Fibroblast of lung (primary cell): ENCODE data around the gene TMEM72. TPM values are rescaled to one million over a fixed set of nuclear protein-coding genes. Genes with fewer than 3 reads are reported as not detected.

ENCODE experiments used
- DNase-seq, 2 donors: peaks; one replicate each; pipeline versions ENCODE4 v3.0.0 to v3.0.0-alpha.2; 2010; ENCODE audit warnings: low read depth in 2 of 2
- H2AFZ ChIP-seq: 2 replicates; pipeline ENCODE4 v1.5.1; 2012; ENCODE audit warnings: low read length, control low read depth, inconsistent platforms
- H3K27ac ChIP-seq: 2 replicates; pipeline ENCODE4 v1.5.1; 2011; ENCODE audit warnings: low read length, control low read depth; ENCODE audit not compliant: insufficient read depth
- H3K27me3 ChIP-seq: 2 replicates; pipeline ENCODE4 v1.5.1; 2011; ENCODE audit warnings: mild to moderate bottlenecking, low read length; ENCODE audit not compliant: control insufficient read depth, insufficient read depth
- H3K36me3 ChIP-seq: 2 replicates; pipeline ENCODE4 v1.5.1; 2011; ENCODE audit warnings: low read length; ENCODE audit not compliant: control insufficient read depth, insufficient read depth
- H3K4me1 ChIP-seq: 2 replicates; pipeline ENCODE4 v1.5.1; 2011; ENCODE audit warnings: low read length; ENCODE audit not compliant: control insufficient read depth, insufficient read depth; ENCODE audit errors: extremely low read depth
- H3K4me2 ChIP-seq: 2 replicates; pipeline ENCODE4 v1.5.1; 2011; ENCODE audit warnings: low read length, control low read depth; ENCODE audit not compliant: insufficient read depth; ENCODE audit errors: extremely low read depth
- H3K4me3 ChIP-seq, 4 experiments: fragments of 200-600 bp in 1 of 4; sonication (generic) in 1 of 4; replicated peaks in 1 of 4; 2 replicates each; pipeline ENCODE4 v1.5.1; 2011 to 2016; ENCODE audit warnings: low read length in 4 of 4, low read depth in 3 of 4, mild to moderate bottlenecking in 3 of 4, control low read depth in 2 of 4, inconsistent platforms in 1 of 4, mixed read lengths in 1 of 4; ENCODE audit not compliant: insufficient read depth in 1 of 4; ENCODE audit errors: control extremely low read depth in 1 of 4
- H3K79me2 ChIP-seq: 2 replicates; pipeline ENCODE4 v1.5.1; 2012; ENCODE audit warnings: mild to moderate bottlenecking, low read length, inconsistent platforms; ENCODE audit not compliant: control insufficient read depth, insufficient read depth
- H3K9ac ChIP-seq: 2 replicates; pipeline ENCODE4 v1.5.1; 2011; ENCODE audit warnings: mild to moderate bottlenecking, low read length, control low read depth; ENCODE audit not compliant: insufficient read depth
- H3K9me3 ChIP-seq: 2 replicates; pipeline ENCODE4 v1.5.1; 2012; ENCODE audit warnings: low read depth, low read length; ENCODE audit not compliant: control insufficient read depth, insufficient read depth
- H4K20me1 ChIP-seq: 2 replicates; pipeline ENCODE4 v1.5.1; 2011; ENCODE audit warnings: low read length; ENCODE audit not compliant: control insufficient read depth, insufficient read depth; ENCODE audit errors: extremely low read depth
- CTCF ChIP-seq, 2 donors: IDR thresholded peaks in 1 of 2; conservative IDR thresholded peaks in 1 of 2; 1 replicate in 1 of 2; 2 replicates in 1 of 2; pipeline ENCODE4 v1.5.1; 2011 to 2012; ENCODE audit warnings: low read length in 2 of 2, control low read depth in 1 of 2, inconsistent platforms in 1 of 2, low read depth in 1 of 2, mild to moderate bottlenecking in 1 of 2
- EZH2 ChIP-seq: IDR thresholded peaks from 2 replicates; pipeline ENCODE4 v1.5.1; 2012; ENCODE audit warnings: low read length, control low read depth, mild to moderate bottlenecking; ENCODE audit errors: missing control alignments
- polyA plus RNA-seq, 2 donors: library from polyadenylated mRNA; depleted of rRNA in 1 of 2; stranded (reverse) in 1 of 2; unstranded in 1 of 2; fragments of >200 nt; gene quantifications; 2 replicates each; pipeline ENCODE4 v1.2.1, GENCODE V29; 2011 to 2012; ENCODE audit warnings: missing spikeins in 1 of 2
- total RNA-seq: library from RNA; depleted of rRNA; stranded (reverse); fragments of >200 nt; gene quantifications from 2 replicates; pipeline ENCODE4 v1.2.1, GENCODE V29; 2014

TMEM72 gene
- total and polyA plus RNA-seq, 2 donors (not counting 1 experiment from before 2014, with no cell fraction given) = not detected

- no peaks in the 10 kb centered on the region for H4K20me1 ChIP-seq
- H3K4me1 ChIP-seq = no peaks in the 10 kb centered on the region
- H3K36me3 ChIP-seq = no peaks in the 10 kb centered on the region
- H3K9ac ChIP-seq = no peak overlapping the region
- no peaks in the 10 kb centered on the region for H3K27me3 ChIP-seq
- no peak for DNase-seq
- H3K27ac ChIP-seq = no peak overlapping the region
- no peaks in the 10 kb centered on the region for H3K79me2 ChIP-seq
- no peak overlapping the region for H2AFZ ChIP-seq
- no peak overlapping the region for H3K4me2 ChIP-seq
- no peak for TF ChIP-seq CTCF (conservative IDR thresholded peaks at IDR 0.05 in 1 of 2, IDR thresholded peaks at IDR 0.05 in 1 of 2; ENCODE audit: low read depth in 1 of 2, low read length in 2 of 2)
- TF ChIP-seq EZH2 = no peak
- no peaks in the 10 kb centered on the region for H3K9me3 ChIP-seq
- no peak overlapping the region for H3K4me3 ChIP-seq
These were observed 39.4 kb downstream of the TMEM72 start for GRCh38 chr10:44950326-44951225.

GRCh38 chr10:44951576-44952226, 40.6 kb downstream of the TMEM72 start:
- DNase-seq = no peak
- Histone ChIP-seq H3K27me3 (no peaks in the 10 kb centered on the region), H3K36me3 (no peaks in the 10 kb centered on the region), H4K20me1 (no peaks in the 10 kb centered on the region), H2AFZ (no peak overlapping the region), H3K4me3 (no peak overlapping the region), H3K9me3 (no peaks in the 10 kb centered on the region), H3K27ac (no peak overlapping the region), H3K79me2 (no peaks in the 10 kb centered on the region), H3K4me2 (no peak overlapping the region), H3K4me1 (no peaks in the 10 kb centered on the region), H3K9ac (no peak overlapping the region)
- no peak for TF ChIP-seq CTCF (conservative IDR thresholded peaks at IDR 0.05 in 1 of 2, IDR thresholded peaks at IDR 0.05 in 1 of 2; ENCODE audit: low read depth in 1 of 2, low read length in 2 of 2)
- no peak for TF ChIP-seq EZH2

GRCh38 chr10:44952779-44953231, 41.7 kb downstream of the TMEM72 start:
- TF ChIP-seq CTCF (conservative IDR thresholded peaks at IDR 0.05 in 1 of 2, IDR thresholded peaks at IDR 0.05 in 1 of 2; ENCODE audit: low read depth in 1 of 2, low read length in 2 of 2) = no peak
- no peak for TF ChIP-seq EZH2

More at GRCh38 chr10:44952779-44953231, 41.7 kb downstream of the TMEM72 start:
- H3K27ac ChIP-seq = no peak overlapping the region
- no peak for DNase-seq
- H3K4me2 ChIP-seq = no peak overlapping the region
- no peaks in the 10 kb centered on the region for H3K36me3 ChIP-seq
- H2AFZ ChIP-seq = no peak overlapping the region
- H3K9me3 ChIP-seq = no peaks in the 10 kb centered on the region
- H3K4me3 ChIP-seq = no peak overlapping the region
- no peaks in the 10 kb centered on the region for H3K79me2 ChIP-seq
- no peaks in the 10 kb centered on the region for H3K27me3 ChIP-seq
- H3K4me1 ChIP-seq = no peaks in the 10 kb centered on the region
- H3K9ac ChIP-seq = no peak overlapping the region
- H4K20me1 ChIP-seq = no peaks in the 10 kb centered on the region
